Muscle layer of duodenum (tissue), 2 donors: Measurements from ENCODE around the gene B3GNT7.

Experiments used
- H3K27ac ChIP-seq: one replicate; pipeline ENCODE4 v1.7.0; 2013; ENCODE audit warnings: mild to moderate bottlenecking, low read length
- H3K27me3 ChIP-seq: one replicate; pipeline ENCODE4 v1.7.0; 2013; ENCODE audit warnings: low read depth, mild to moderate bottlenecking, control low read depth, low read length
- H3K36me3 ChIP-seq, 2 donors: one replicate each; pipeline ENCODE4 v1.7.0; 2013; ENCODE audit warnings: low read length in 2 of 2, control low read depth in 1 of 2, mild to moderate bottlenecking in 1 of 2; ENCODE audit not compliant: insufficient read depth in 2 of 2, control insufficient read depth in 1 of 2
- H3K4me1 ChIP-seq, 2 donors: one replicate each; pipeline ENCODE4 v1.7.0; 2013; ENCODE audit warnings: low read length in 2 of 2, mild to moderate bottlenecking in 2 of 2, control low read depth in 1 of 2, moderate library complexity in 1 of 2; ENCODE audit not compliant: insufficient read depth in 2 of 2, control insufficient read depth in 1 of 2
- H3K4me3 ChIP-seq, 2 donors: one replicate each; pipeline ENCODE4 v1.7.0; 2013; ENCODE audit warnings: low read length in 2 of 2, low read depth in 1 of 2, mild to moderate bottlenecking in 1 of 2
- H3K9me3 ChIP-seq, 2 donors: one replicate each; pipeline ENCODE4 v1.7.0; 2013; ENCODE audit warnings: low read length in 2 of 2, control low read depth in 1 of 2, mild to moderate bottlenecking in 1 of 2; ENCODE audit not compliant: control insufficient read depth in 1 of 2
- donor health status: healthy.

Gene B3GNT7

DNA sequence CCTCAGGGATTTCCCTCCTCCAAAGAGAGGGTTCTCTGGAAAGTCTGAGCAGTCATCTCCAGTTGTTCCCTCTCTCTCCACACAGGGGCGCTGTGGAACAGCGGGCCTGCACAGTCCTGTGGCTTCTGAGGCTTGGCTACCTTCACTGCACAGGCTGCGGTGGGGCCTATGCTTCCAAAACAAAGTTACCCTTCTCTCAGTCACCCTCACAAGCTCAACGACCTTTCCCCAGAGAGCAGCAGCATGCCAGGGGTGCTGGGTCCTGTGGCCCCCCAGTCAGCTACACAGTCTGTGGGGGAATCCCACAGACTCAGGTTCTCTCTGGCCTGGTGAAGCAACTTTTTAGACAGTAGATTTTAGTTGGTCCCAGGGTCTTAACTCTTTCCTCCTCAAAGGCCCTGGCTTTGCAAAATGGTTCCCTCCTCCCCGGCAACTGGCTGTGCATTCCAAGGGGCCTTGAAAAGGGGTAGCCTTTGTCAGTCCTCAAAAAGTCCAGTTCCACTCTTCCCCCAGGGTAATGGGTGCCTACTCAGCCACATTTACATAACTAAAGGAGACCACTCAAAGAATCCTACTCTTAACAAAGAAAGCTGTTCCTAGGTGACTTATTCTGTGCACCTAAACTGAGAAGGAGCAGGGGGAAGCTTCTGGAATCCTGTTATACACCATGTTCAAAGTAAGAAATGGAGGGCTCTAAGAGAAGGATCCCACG, 14.9 kb downstream of the B3GNT7 start:
- Histone ChIP-seq H3K36me3 (no peaks in the 10 kb centered on the region), H3K27me3 (no peaks in the 10 kb centered on the region), H3K4me1 (peaks cover 0 to 4% of the 10 kb centered on the region in 2 donors), H3K9me3 (peaks cover 0 to 7% of the 10 kb centered on the region in 2 donors), H3K4me3 (no peak overlapping the region), H3K27ac (peak overlapping the region; percentile 33)

DNA sequence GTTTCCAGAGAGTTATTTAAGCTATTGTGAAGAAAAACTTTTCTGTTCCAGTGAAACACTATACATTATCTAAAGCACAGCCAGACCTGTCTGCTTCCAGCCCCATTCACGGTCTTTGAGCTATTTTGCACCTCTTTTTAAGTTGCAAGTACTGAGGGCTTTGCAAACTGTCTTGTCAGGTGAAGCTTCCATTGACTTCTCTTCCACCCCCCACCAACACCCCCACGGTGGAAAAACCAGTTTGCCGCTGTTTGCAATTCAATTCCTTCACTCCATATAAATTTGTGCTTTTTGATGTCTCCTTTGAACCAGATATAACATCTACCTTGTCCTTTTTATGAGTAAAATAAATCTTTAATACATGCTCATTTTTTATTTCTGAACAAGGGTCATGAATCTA, 15.7 kb downstream of the B3GNT7 start:
- H3K4me1 ChIP-seq: peaks cover 0 to 4% of the 10 kb centered on the region in 2 donors
- no peak overlapping the region for H3K4me3 ChIP-seq
- H3K36me3 ChIP-seq: no peaks in the 10 kb centered on the region
- peaks cover 0 to 7% of the 10 kb centered on the region in 2 donors for H3K9me3 ChIP-seq
- no peaks in the 10 kb centered on the region for H3K27me3 ChIP-seq
- H3K27ac ChIP-seq: no peak overlapping the region

DNA sequence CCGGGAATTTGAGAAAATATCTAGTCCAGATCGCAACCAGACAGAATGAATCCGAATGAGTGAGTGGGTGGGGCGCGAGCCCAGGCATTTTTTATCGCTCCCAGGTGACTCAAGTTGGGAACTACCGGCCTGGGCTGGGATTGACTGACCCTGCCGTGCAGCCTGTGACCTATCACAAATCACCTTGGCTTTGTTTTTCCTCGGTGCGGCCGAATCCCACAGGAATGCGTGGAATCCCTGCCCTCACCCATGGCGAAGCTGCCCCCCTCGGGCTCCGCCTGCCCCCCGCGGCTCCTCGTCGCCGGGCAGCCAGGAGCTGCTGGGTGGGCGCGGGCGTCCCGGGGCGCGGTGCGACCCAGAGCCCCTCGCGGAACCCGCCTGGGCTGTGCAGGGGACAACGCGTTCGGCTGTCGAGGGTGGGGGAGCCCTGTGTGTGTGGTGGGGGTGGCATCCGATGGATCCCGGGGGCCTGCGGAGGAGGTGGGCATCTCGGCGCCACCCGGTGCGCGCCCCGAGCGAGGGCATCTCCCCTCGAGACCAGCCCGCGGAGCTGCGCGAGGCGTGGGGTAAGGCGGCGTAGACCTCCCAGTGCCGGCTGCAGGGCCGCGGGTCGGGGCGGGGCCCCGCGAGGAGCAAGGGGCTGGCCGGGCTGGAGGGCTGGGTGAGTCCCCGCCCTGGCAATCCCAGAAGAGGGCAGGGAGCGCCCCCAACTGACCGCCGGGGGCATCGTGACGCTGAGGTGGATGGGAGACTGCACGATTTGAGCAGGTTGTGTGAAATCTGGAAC, 16.5 kb downstream of the B3GNT7 start:
- Histone ChIP-seq H3K4me3 (peak overlapping the region; percentile 47 to 66), H3K36me3 (no peaks in the 10 kb centered on the region), H3K4me1 (peaks cover 0 to 4% of the 10 kb centered on the region in 2 donors), H3K27ac (no peak overlapping the region), H3K27me3 (no peaks in the 10 kb centered on the region), H3K9me3 (peaks cover 0 to 7% of the 10 kb centered on the region in 2 donors)

DNA sequence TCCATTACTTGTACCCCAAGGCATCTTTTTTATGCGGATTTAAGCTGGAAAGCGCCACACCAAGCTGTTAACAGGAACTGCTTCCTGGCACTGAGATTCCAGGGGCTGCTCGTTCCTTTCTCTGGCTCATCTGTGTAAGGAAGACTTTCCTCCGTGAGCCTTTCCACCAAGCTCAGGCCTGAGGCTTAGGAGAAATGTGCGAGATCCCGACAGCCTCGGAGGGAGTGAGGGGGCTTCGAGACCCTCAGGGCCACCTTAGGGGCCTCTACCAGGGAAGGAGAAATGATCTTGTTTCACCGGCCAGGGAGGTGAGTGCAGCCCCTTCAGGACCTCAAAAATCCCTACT, 17.1 kb downstream of the B3GNT7 start:
- Histone ChIP-seq H3K9me3 (peaks cover 0 to 7% of the 10 kb centered on the region in 2 donors), H3K36me3 (no peaks in the 10 kb centered on the region), H3K27ac (no peak overlapping the region), H3K4me3 (peak overlapping the region; percentile 47 to 66), H3K4me1 (peaks cover 0 to 4% of the 10 kb centered on the region in 2 donors), H3K27me3 (no peaks in the 10 kb centered on the region)

DNA sequence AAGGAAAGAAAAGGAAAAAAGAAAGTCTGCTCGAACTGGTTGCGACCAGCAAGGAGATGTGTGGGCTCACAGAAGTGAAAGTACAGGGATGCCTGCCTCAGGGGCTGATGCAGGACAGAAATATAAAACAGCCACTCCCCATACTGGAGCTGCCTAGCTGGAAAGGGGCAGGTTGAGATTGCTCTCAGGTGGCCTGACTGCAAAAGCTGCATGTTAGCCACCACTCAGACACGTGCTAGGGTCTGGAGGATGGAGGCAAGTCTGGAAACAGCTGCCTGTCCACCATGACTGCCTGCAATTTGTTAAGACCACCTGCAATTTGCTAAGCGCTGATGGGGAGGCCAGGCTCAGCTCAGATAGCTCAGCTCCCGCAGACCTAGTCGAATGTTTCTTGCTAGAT, 17.9 kb downstream of the B3GNT7 start:
- H3K4me3 ChIP-seq: no peak overlapping the region
- H3K9me3 ChIP-seq: peaks cover 0 to 7% of the 10 kb centered on the region in 2 donors
- no peaks in the 10 kb centered on the region for H3K27me3 ChIP-seq
- H3K4me1 ChIP-seq: peaks cover 0 to 4% of the 10 kb centered on the region in 2 donors
- H3K36me3 ChIP-seq: no peaks in the 10 kb centered on the region
- no peak overlapping the region for H3K27ac ChIP-seq

DNA sequence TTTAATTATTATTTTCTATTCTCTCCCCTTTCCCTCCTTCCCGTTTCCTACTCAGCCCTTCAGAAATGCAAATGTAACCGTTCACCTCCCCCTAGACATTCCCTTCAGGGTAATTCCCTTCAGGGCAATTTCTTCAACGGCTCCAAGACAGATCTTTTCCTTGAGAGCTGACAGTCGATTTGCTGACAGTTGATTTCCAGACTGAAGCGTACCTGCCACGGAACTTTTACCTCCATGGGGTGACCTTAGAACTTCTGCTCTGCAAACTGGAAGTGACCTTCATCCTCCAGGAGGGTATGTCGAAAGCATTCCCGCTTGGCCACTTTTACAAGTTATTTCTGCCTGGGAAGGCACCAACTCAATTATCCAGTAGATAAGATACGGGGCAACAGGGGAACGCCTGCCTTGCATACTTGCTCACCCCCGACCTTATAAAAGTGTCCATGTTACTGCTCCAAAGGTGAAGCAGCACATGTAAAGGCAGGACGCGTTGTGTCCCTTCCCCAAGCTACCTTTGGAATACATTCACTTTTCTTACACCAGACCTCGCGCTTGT, 18.5 kb downstream of the B3GNT7 start:
- H3K4me3 ChIP-seq: no peak overlapping the region
- peaks cover 0 to 4% of the 10 kb centered on the region in 2 donors for H3K4me1 ChIP-seq
- H3K27ac ChIP-seq: no peak overlapping the region
- H3K9me3 ChIP-seq: peaks cover 0 to 7% of the 10 kb centered on the region in 2 donors
- no peaks in the 10 kb centered on the region for H3K27me3 ChIP-seq
- no peaks in the 10 kb centered on the region for H3K36me3 ChIP-seq

DNA sequence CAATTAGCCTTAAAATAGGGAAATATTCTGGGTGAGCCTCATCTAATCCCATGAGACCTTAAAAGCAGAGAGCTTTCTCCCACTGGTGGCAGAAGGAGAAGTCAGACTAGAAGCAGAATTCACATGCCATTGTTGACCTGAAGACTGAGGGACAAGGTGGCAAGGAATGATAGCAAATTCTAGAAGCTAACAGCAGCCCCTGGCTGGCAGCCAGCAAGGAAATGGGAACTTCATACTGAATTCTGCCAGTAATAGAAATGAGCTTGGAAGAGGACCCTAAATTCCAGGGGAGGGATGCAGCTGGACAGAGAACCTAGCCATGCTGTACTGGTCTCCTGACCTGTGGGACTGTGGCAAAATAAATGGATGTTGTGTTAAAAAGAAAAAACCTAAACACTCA, 19.5 kb downstream of the B3GNT7 start:
- H3K4me1 ChIP-seq: peaks cover 0 to 4% of the 10 kb centered on the region in 2 donors
- H3K4me3 ChIP-seq: no peak overlapping the region
- H3K27me3 ChIP-seq: no peaks in the 10 kb centered on the region
- H3K36me3 ChIP-seq: no peaks in the 10 kb centered on the region
- peaks cover 0 to 7% of the 10 kb centered on the region in 2 donors for H3K9me3 ChIP-seq
- H3K27ac ChIP-seq: no peak overlapping the region

DNA sequence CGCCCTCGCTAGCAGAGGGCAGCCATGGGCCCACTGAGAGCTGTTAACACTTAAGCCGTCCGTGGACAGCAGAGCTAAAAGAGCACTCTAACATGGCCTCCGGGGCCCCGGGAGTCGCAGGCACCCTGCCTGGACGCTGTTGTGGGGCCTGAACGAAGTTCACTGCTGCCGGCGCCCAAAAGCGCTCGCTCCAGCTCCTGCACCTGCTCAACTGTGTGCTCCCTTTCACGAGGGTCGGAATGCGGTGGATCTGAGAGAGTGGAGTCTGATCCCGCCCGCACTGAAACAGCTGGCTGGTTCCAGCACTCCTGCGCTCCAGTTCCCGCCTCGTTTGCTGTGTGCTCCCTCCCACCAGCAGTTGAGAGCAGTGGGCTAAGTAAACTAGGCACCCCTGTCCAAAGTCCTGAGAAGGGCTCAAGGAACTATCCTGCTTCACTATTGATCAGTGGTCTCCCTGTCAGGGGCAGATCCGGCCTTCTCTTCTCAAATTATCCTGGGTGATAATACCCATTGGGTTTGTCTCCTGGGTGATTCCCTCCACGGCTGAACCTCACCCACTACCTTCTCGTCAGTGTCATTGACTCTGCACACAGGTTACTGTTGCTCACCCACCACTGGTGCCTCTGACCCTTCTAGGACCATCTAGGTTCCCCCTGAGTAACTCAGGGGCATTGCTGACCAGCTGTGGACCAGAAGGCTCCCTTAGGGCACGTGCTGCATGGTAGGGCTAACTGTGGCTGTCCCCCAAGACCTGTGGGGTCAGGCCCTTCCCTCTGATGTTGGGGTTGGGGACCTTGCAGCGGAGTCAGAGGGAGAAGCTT, 23.5 kb downstream of the B3GNT7 start:
- H3K4me1 ChIP-seq: no peaks in the 10 kb centered on the region
- H3K27me3 ChIP-seq: no peaks in the 10 kb centered on the region
- no peak overlapping the region for H3K4me3 ChIP-seq
- no peaks in the 10 kb centered on the region for H3K9me3 ChIP-seq
- H3K36me3 ChIP-seq: no peaks in the 10 kb centered on the region
- H3K27ac ChIP-seq: no peak overlapping the region

DNA sequence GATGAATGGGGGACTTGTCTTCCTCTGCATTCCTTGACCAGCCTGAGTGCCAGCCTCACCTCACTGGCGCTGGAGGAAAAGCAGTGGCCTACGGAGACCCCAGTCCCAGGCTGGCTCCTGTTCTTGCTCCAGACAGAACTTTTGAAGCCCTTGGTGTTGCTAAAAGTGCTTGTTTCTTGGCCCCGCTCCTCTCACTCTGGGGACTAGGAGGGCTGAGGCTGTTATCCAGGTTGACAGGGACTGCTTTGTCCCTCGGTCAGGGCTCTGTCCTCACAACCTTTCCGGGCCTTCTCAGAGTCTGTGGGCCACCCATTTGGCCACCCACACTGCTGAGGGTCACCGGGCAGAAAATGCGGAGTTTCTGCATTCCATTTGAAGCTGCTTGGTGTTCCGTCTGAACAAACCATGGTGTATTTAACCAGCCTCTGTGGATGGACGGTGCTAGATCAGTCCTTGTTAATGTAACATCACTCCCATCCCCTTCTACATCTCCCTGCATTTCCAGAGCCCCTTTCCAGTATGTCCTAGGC, 25.6 kb downstream of the B3GNT7 start:
- Histone ChIP-seq H3K27ac (no peak overlapping the region), H3K27me3 (no peaks in the 10 kb centered on the region), H3K36me3 (no peaks in the 10 kb centered on the region), H3K9me3 (no peaks in the 10 kb centered on the region), H3K4me1 (no peaks in the 10 kb centered on the region), H3K4me3 (no peak overlapping the region)

DNA sequence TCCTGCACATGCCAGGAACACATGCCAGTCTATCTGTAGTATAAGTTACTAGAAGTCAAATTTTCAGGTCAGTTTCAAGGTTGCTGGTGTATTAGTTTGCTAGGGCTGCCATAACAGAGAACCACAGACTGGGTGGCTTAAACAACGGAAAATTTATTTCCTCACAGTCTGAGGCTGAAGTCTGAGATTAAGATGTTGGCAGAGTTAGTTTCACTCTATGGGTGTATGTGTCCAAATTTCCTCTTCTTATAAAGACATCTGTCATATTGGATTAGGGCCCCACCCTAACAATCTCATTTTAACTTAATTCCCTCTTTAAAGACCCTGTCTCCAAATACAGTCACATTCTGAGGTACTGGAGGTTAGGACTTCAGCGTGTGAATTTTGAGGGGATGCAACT, 26.5 kb downstream of the B3GNT7 start:
- Histone ChIP-seq H3K27me3 (no peaks in the 10 kb centered on the region), H3K9me3 (no peaks in the 10 kb centered on the region), H3K36me3 (no peaks in the 10 kb centered on the region), H3K4me3 (no peak overlapping the region), H3K27ac (no peak overlapping the region), H3K4me1 (no peaks in the 10 kb centered on the region)

DNA sequence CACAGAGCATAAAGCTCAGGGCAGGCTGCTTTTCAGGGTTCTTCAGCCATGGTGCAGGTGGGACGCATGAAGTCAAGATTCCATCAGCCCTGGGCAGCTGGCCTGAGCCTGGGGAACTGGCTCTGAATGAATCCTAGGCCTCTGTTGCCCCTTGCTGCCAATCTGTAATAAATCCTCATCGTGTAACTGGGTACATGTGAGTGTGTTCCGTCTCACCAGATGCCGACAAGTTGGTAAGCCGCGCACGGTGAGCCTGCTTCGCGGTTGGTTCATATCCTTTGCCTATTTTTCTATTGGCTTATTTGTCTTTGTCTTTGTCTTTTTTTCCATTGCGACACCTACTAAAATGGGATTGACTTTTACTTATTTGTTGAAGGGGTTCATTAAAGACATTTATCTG, 27.7 kb downstream of the B3GNT7 start:
- Histone ChIP-seq H3K9me3 (no peaks in the 10 kb centered on the region), H3K4me3 (no peak overlapping the region), H3K4me1 (no peaks in the 10 kb centered on the region), H3K27me3 (no peaks in the 10 kb centered on the region), H3K36me3 (no peaks in the 10 kb centered on the region), H3K27ac (no peak overlapping the region)
